GM23338 (cell line): Measurements from ENCODE around the gene USP46. TPM values are rescaled to one million over a fixed set of nuclear protein-coding genes. Genes with fewer than 3 reads are reported as not detected.

Source experiments
- ATAC-seq: fragments of 200-7000 bp; cut with Tn5 transposase; 3 replicates; pipeline ENCODE4 v1.9.1; 2020
- DNase-seq: peaks from one replicate; pipeline ENCODE4 v3.0.0-alpha.2; 2015; ENCODE audit warnings: low spot score
- H2AFZ ChIP-seq: fragments of 200-600 bp; sonication (generic); 2 replicates; pipeline ENCODE4 v1.8.0; 2016; ENCODE audit warnings: antibody characterized with exemption, mild to moderate bottlenecking, moderate library complexity
- H3F3A ChIP-seq: fragments of 200-600 bp; sonication (generic); replicated peaks from 2 replicates; pipeline ENCODE4 v1.8.0; 2017; ENCODE audit warnings: antibody characterized with exemption, mixed run types, low read depth
- H3K27ac ChIP-seq: fragments of 200-600 bp; sonication (generic); 2 replicates; pipeline ENCODE4 v1.6.1; 2016; ENCODE audit warnings: low read depth
- H3K27me3 ChIP-seq: fragments of 200-600 bp; sonication (generic); 2 replicates; pipeline ENCODE4 v1.8.0; 2016; ENCODE audit warnings: mild to moderate bottlenecking, mixed run types, moderate library complexity; ENCODE audit not compliant: insufficient read depth
- H3K36me3 ChIP-seq: fragments of 200-600 bp; sonication (generic); 2 replicates; pipeline ENCODE4 v1.8.0; 2016; ENCODE audit warnings: mild to moderate bottlenecking; ENCODE audit not compliant: insufficient read depth
- H3K4me1 ChIP-seq: fragments of 200-600 bp; sonication (generic); 2 replicates; pipeline ENCODE4 v1.8.0; 2016; ENCODE audit warnings: mild to moderate bottlenecking, moderate library complexity; ENCODE audit not compliant: insufficient read depth
- H3K4me2 ChIP-seq: fragments of 200-600 bp; sonication (generic); 2 replicates; pipeline ENCODE4 v1.7.1; 2017; ENCODE audit warnings: mixed run types
- H3K4me3 ChIP-seq: fragments of 200-600 bp; sonication (generic); 2 replicates; pipeline ENCODE4 v1.6.1; 2016; ENCODE audit warnings: mixed run types
- H3K79me2 ChIP-seq: fragments of 200-600 bp; sonication (generic); replicated peaks from 2 replicates; pipeline ENCODE4 v1.8.0; 2017; ENCODE audit warnings: mild to moderate bottlenecking; ENCODE audit not compliant: insufficient read depth
- H3K9me2 ChIP-seq: fragments of 200-600 bp; sonication (generic); 2 replicates; pipeline ENCODE4 v1.8.0; 2017; ENCODE audit not compliant: insufficient read depth
- H4K20me1 ChIP-seq: fragments of 200-600 bp; sonication (generic); replicated peaks from 2 replicates; pipeline ENCODE4 v1.8.0; 2017; ENCODE audit warnings: mild to moderate bottlenecking; ENCODE audit not compliant: insufficient read depth
- H3K27ac Mint-ChIP-seq: 2 replicates; pipeline ENCODE4 v1.8.0; 2020; ENCODE audit warnings: inconsistent platforms, mild to moderate bottlenecking, moderate library complexity, mixed read lengths
- H3K27me3 Mint-ChIP-seq: 3 replicates; pipeline ENCODE4 v1.8.0; 2022; ENCODE audit warnings: low read depth, mild to moderate bottlenecking, moderate library complexity, mixed read lengths, inconsistent platforms; ENCODE audit not compliant: insufficient read depth, poor library complexity
- H3K36me3 Mint-ChIP-seq: 3 replicates; pipeline ENCODE4 v1.8.0; 2021; ENCODE audit warnings: low read depth, mild to moderate bottlenecking, inconsistent platforms, moderate library complexity, mixed read lengths
- H3K4me1 Mint-ChIP-seq: 3 replicates; pipeline ENCODE4 v1.8.0; 2020; ENCODE audit warnings: mild to moderate bottlenecking, inconsistent platforms, mixed read lengths
- H3K4me3 Mint-ChIP-seq: 3 replicates; pipeline ENCODE4 v1.8.0; 2021; ENCODE audit warnings: moderate library complexity, mild to moderate bottlenecking, inconsistent platforms, mixed read lengths
- H3K9me3 Mint-ChIP-seq: 3 replicates; pipeline ENCODE4 v1.8.0; 2020; ENCODE audit warnings: moderate library complexity, mild to moderate bottlenecking, inconsistent platforms, mixed read lengths
- CREB1 ChIP-seq: fragments of 250-450 bp; sonication (Bioruptor Pico); IDR thresholded peaks from 2 replicates; pipeline ENCODE4 v1.5.0; 2020; ENCODE audit warnings: low read depth, mild to moderate bottlenecking, moderate library complexity
- EZH2 ChIP-seq: fragments of 200-600 bp; sonication (generic); IDR thresholded peaks from one replicate; pipeline ENCODE4 v1.8.0; 2017; ENCODE audit warnings: antibody characterized with exemption, mild to moderate bottlenecking, low read depth; ENCODE audit not compliant: unreplicated experiment
- EZH2phosphoT487 ChIP-seq: fragments of 200-600 bp; sonication (generic); IDR thresholded peaks from one replicate; pipeline ENCODE4 v1.8.1; 2018; ENCODE audit warnings: antibody characterized with exemption; ENCODE audit not compliant: unreplicated experiment
- JUNB ChIP-seq: IDR thresholded peaks from one replicate; pipeline ENCODE4 v1.6.1; 2016; ENCODE audit warnings: antibody characterized with exemption; ENCODE audit not compliant: unreplicated experiment
- NANOG ChIP-seq: IDR thresholded peaks from 2 replicates; pipeline ENCODE4 v1.6.1; 2016; ENCODE audit warnings: antibody characterized with exemption, borderline replicate concordance
- POLR2AphosphoS5 ChIP-seq: IDR thresholded peaks from 2 replicates; pipeline ENCODE4 v1.6.1; 2016; ENCODE audit warnings: antibody characterized with exemption, low read depth
- STAT1 ChIP-seq: IDR thresholded peaks from one replicate; pipeline ENCODE4 v1.6.1; 2016; ENCODE audit warnings: antibody characterized with exemption; ENCODE audit not compliant: unreplicated experiment
- ZNF114 ChIP-seq: fragments of 250-450 bp; sonication (Bioruptor Pico); IDR thresholded peaks from 2 replicates; pipeline ENCODE4 v1.5.0; 2020; ENCODE audit warnings: mild to moderate bottlenecking, moderate library complexity
- ZNF331 ChIP-seq: fragments of 250-450 bp; sonication (Bioruptor Pico); IDR thresholded peaks from 2 replicates; pipeline ENCODE4 v1.5.0; 2020; ENCODE audit warnings: low read depth, mild to moderate bottlenecking, moderate library complexity
- polyA plus RNA-seq: library from polyadenylated mRNA; unstranded; fragments of >200 nt; fragmentation: Nextera tagmentation; extraction: Ambion mirVana; gene quantifications from 2 replicates; pipeline ENCODE4 v1.2.1, GENCODE V29; 2016
- total RNA-seq: library from RNA; depleted of rRNA; stranded (reverse); fragments of >200 nt; shearing (Covaris generic); gene quantifications from 2 replicates; pipeline ENCODE4 v1.2.3, GENCODE V29; 2014
- TF ChIP-seq, protein P1 (sequence below): IDR thresholded peaks from one replicate; pipeline ENCODE4 v1.6.1; 2018; ENCODE audit warnings: antibody characterized with exemption; ENCODE audit not compliant: unreplicated experiment
- TF ChIP-seq, protein P2 (sequence below): fragments of 250-450 bp; sonication (Bioruptor Pico); IDR thresholded peaks from 2 replicates; pipeline ENCODE4 v1.5.0; 2020; ENCODE audit warnings: mild to moderate bottlenecking, moderate library complexity
- TF ChIP-seq, protein P3 (sequence below): IDR thresholded peaks from 2 replicates; pipeline ENCODE4 v1.6.1; 2016; ENCODE audit warnings: antibody characterized with exemption
- TF ChIP-seq, protein P4 (sequence below), 2 experiments: fragments of 200-600 bp in 1 of 2; sonication (generic) in 1 of 2; conservative IDR thresholded peaks; 2 replicates each; pipeline versions ENCODE4 v1.5.1 to v1.6.1; 2016 to 2017; ENCODE audit warnings: antibody characterized with exemption in 2 of 2, low read depth in 2 of 2, mild to moderate bottlenecking in 2 of 2, moderate library complexity in 1 of 2

Gene USP46
- total and polyA plus RNA-seq, 2 experiments from 2014 or later: 40.5 to 59.4 TPM

DNA sequence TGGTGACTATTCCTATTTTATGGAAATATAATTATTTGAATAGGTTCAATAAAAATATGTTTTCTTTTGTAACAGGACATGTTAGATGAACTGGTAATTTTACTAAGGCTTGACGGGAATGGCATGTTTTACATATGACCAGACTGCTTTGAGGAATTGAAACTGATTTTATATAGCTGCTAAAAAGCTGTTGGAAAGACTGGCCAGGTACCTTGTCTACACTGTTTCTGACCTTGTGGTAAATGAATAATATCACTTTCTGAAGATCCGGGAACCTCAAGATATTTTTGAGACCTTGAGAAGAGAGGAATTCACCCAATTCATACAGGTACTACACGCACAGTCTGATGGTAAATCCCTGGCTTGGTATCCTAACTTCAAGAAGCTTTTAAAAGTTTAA is 42.1 kb upstream of the USP46 start:
- Mint-ChIP-seq H3K36me3 (no peaks in the 10 kb centered on the region), H3K27ac (no peak overlapping the region), H3K27me3 (no peaks in the 10 kb centered on the region), H3K4me3 (no peak overlapping the region), H3K4me1 (peaks cover 5% of the 10 kb centered on the region; the same call in 2 of the 3 replicates), H3K9me3 (no peaks in the 10 kb centered on the region)
- Histone ChIP-seq H3K4me1 (peaks cover 11% of the 10 kb centered on the region; the same call in 1 of the 2 replicates), H3F3A (no peaks in the 10 kb centered on the region), H3K4me2 (no peak overlapping the region), H2AFZ (no peak overlapping the region), H4K20me1 (no peaks in the 10 kb centered on the region), H3K79me2 (no peaks in the 10 kb centered on the region), H3K36me3 (no peaks in the 10 kb centered on the region), H3K27ac (no peak overlapping the region), H3K4me3 (no peak overlapping the region), H3K27me3 (no peaks in the 10 kb centered on the region), H3K9me2 (no peaks in the 10 kb centered on the region; the same call in 1 of the 2 replicates)
- DNase-seq: no peak
- TF ChIP-seq EZH2: no peak
- TF ChIP-seq, protein P1, sequence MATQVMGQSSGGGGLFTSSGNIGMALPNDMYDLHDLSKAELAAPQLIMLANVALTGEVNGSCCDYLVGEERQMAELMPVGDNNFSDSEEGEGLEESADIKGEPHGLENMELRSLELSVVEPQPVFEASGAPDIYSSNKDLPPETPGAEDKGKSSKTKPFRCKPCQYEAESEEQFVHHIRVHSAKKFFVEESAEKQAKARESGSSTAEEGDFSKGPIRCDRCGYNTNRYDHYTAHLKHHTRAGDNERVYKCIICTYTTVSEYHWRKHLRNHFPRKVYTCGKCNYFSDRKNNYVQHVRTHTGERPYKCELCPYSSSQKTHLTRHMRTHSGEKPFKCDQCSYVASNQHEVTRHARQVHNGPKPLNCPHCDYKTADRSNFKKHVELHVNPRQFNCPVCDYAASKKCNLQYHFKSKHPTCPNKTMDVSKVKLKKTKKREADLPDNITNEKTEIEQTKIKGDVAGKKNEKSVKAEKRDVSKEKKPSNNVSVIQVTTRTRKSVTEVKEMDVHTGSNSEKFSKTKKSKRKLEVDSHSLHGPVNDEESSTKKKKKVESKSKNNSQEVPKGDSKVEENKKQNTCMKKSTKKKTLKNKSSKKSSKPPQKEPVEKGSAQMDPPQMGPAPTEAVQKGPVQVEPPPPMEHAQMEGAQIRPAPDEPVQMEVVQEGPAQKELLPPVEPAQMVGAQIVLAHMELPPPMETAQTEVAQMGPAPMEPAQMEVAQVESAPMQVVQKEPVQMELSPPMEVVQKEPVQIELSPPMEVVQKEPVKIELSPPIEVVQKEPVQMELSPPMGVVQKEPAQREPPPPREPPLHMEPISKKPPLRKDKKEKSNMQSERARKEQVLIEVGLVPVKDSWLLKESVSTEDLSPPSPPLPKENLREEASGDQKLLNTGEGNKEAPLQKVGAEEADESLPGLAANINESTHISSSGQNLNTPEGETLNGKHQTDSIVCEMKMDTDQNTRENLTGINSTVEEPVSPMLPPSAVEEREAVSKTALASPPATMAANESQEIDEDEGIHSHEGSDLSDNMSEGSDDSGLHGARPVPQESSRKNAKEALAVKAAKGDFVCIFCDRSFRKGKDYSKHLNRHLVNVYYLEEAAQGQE: no peak
- TF ChIP-seq ZNF331 (CRISPR knock-in tag): no peak
- no peak for TF ChIP-seq NANOG
- TF ChIP-seq, protein P2, sequence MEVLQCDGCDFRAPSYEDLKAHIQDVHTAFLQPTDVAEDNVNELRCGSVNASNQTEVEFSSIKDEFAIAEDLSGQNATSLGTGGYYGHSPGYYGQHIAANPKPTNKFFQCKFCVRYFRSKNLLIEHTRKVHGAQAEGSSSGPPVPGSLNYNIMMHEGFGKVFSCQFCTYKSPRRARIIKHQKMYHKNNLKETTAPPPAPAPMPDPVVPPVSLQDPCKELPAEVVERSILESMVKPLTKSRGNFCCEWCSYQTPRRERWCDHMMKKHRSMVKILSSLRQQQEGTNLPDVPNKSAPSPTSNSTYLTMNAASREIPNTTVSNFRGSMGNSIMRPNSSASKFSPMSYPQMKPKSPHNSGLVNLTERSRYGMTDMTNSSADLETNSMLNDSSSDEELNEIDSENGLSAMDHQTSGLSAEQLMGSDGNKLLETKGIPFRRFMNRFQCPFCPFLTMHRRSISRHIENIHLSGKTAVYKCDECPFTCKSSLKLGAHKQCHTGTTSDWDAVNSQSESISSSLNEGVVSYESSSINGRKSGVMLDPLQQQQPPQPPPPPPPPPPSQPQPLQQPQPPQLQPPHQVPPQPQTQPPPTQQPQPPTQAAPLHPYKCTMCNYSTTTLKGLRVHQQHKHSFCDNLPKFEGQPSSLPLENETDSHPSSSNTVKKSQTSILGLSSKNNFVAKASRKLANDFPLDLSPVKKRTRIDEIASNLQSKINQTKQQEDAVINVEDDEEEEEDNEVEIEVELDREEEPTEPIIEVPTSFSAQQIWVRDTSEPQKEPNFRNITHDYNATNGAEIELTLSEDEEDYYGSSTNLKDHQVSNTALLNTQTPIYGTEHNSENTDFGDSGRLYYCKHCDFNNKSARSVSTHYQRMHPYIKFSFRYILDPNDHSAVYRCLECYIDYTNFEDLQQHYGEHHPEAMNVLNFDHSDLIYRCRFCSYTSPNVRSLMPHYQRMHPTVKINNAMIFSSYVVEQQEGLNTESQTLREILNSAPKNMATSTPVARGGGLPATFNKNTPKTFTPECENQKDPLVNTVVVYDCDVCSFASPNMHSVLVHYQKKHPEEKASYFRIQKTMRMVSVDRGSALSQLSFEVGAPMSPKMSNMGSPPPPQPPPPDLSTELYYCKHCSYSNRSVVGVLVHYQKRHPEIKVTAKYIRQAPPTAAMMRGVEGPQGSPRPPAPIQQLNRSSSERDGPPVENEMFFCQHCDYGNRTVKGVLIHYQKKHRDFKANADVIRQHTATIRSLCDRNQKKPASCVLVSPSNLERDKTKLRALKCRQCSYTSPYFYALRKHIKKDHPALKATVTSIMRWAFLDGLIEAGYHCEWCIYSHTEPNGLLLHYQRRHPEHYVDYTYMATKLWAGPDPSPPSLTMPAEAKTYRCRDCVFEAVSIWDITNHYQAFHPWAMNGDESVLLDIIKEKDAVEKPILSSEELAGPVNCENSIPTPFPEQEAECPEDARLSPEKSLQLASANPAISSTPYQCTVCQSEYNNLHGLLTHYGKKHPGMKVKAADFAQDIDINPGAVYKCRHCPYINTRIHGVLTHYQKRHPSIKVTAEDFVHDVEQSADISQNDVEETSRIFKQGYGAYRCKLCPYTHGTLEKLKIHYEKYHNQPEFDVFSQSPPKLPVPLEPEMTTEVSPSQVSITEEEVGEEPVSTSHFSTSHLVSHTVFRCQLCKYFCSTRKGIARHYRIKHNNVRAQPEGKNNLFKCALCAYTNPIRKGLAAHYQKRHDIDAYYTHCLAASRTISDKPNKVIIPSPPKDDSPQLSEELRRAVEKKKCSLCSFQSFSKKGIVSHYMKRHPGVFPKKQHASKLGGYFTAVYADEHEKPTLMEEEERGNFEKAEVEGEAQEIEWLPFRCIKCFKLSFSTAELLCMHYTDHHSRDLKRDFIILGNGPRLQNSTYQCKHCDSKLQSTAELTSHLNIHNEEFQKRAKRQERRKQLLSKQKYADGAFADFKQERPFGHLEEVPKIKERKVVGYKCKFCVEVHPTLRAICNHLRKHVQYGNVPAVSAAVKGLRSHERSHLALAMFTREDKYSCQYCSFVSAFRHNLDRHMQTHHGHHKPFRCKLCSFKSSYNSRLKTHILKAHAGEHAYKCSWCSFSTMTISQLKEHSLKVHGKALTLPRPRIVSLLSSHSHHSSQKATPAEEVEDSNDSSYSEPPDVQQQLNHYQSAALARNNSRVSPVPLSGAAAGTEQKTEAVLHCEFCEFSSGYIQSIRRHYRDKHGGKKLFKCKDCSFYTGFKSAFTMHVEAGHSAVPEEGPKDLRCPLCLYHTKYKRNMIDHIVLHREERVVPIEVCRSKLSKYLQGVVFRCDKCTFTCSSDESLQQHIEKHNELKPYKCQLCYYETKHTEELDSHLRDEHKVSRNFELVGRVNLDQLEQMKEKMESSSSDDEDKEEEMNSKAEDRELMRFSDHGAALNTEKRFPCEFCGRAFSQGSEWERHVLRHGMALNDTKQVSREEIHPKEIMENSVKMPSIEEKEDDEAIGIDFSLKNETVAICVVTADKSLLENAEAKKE (CRISPR knock-in tag): no peak
- no peak for TF ChIP-seq ZNF114 (CRISPR knock-in tag)
- no peak for TF ChIP-seq EZH2phosphoT487
- TF ChIP-seq JUNB: no peak
- TF ChIP-seq STAT1: no peak
- TF ChIP-seq CREB1: no peak
- no peak for TF ChIP-seq POLR2AphosphoS5
- TF ChIP-seq, protein P3, sequence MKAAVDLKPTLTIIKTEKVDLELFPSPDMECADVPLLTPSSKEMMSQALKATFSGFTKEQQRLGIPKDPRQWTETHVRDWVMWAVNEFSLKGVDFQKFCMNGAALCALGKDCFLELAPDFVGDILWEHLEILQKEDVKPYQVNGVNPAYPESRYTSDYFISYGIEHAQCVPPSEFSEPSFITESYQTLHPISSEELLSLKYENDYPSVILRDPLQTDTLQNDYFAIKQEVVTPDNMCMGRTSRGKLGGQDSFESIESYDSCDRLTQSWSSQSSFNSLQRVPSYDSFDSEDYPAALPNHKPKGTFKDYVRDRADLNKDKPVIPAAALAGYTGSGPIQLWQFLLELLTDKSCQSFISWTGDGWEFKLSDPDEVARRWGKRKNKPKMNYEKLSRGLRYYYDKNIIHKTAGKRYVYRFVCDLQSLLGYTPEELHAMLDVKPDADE: no peak
- TF ChIP-seq, protein P4, sequence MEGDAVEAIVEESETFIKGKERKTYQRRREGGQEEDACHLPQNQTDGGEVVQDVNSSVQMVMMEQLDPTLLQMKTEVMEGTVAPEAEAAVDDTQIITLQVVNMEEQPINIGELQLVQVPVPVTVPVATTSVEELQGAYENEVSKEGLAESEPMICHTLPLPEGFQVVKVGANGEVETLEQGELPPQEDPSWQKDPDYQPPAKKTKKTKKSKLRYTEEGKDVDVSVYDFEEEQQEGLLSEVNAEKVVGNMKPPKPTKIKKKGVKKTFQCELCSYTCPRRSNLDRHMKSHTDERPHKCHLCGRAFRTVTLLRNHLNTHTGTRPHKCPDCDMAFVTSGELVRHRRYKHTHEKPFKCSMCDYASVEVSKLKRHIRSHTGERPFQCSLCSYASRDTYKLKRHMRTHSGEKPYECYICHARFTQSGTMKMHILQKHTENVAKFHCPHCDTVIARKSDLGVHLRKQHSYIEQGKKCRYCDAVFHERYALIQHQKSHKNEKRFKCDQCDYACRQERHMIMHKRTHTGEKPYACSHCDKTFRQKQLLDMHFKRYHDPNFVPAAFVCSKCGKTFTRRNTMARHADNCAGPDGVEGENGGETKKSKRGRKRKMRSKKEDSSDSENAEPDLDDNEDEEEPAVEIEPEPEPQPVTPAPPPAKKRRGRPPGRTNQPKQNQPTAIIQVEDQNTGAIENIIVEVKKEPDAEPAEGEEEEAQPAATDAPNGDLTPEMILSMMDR (conservative IDR thresholded peaks at IDR 0.05; ENCODE audit: low read depth in 2 of 2): no peak
- no peak for ATAC-seq
